Activated gamma-delta T cell treated with anti-CD3 and anti-CD28 coated beads, Interleukin-2, amount 50 U/mL, for 16 hours (primary cell): ENCODE results near the gene RDX.

Source experiments
- DNase-seq: peaks from one replicate; pipeline ENCODE4 v3.0.0-alpha.2; 2020; ENCODE audit warnings: low read depth

RDX gene

DNA sequence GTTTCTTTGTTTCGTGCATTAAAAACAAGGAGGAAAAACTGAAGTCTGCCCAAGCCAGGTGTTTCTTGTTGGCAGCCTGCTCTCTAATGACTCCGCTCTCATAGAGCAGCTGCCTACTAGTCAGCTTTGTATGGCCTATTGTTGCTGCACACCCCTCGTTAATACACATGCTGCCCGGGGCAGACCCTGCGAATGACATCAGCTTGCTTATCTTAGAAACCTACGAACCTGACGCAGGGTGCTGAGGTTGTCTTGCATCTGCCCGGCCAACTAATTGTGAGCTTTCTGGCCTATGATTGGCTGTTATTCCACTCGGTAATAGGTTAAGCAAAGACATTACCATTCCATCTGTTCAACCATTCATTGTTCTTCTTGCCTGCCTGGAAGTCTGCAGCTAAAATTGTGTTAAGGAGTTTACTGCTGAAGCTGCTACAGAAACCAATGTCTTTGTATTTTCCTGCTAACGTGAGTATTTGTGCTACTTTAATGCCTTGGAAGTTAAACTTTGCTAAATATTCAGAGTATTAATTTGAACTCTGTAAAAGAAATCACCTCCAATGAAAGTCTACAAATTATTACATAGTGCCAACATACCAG lies 165.7 kb downstream of the RDX start:
- no peak for DNase-seq

- no peak for DNase-seq
Measured at GRCh38 chr11:110128161-110128560, 168.3 kb downstream of the RDX start.

- DNase-seq = no peak
Measured at GRCh38 chr11:110126936-110127335, 169.5 kb downstream of the RDX start.

DNA sequence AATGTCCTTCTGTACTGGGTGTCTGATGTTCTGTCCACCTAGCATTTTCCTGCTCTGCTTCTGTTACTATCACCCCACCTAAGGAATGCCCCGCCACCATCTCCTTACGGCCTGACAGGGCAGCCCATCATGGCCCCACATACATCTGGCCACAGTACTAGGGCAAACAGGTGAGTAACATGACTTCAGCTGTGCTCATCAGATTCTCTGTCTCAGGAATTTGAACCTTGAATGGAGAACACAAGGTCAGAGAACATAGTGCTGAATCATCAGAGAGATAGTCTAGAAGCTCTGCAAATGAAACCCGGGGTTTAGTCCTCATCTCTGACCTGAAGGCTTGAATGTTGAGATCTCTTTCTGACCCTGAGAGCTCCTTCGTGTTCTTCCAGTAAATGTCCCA lies 170.8 kb downstream of the RDX start:
- no peak for DNase-seq
